LNCaP clone FGC (cell line): ENCODE measurements around the gene PTPRCAP.

ENCODE experiments used
- DNase-seq: peaks from one replicate; pipeline ENCODE4 v3.0.0-alpha.2; 2011; ENCODE audit warnings: low read depth
- H3K4me3 ChIP-seq: 2 replicates; pipeline ENCODE4 v1.5.1; 2011; ENCODE audit warnings: mild to moderate bottlenecking, low read depth, low read length, control low read depth
- TF ChIP-seq, protein P1 (sequence below): IDR thresholded peaks from 2 replicates; pipeline ENCODE4 v1.5.1; 2012; ENCODE audit warnings: mild to moderate bottlenecking; ENCODE audit not compliant: control insufficient read depth, insufficient read depth; ENCODE audit errors: extremely low read depth

The PTPRCAP gene

DNA sequence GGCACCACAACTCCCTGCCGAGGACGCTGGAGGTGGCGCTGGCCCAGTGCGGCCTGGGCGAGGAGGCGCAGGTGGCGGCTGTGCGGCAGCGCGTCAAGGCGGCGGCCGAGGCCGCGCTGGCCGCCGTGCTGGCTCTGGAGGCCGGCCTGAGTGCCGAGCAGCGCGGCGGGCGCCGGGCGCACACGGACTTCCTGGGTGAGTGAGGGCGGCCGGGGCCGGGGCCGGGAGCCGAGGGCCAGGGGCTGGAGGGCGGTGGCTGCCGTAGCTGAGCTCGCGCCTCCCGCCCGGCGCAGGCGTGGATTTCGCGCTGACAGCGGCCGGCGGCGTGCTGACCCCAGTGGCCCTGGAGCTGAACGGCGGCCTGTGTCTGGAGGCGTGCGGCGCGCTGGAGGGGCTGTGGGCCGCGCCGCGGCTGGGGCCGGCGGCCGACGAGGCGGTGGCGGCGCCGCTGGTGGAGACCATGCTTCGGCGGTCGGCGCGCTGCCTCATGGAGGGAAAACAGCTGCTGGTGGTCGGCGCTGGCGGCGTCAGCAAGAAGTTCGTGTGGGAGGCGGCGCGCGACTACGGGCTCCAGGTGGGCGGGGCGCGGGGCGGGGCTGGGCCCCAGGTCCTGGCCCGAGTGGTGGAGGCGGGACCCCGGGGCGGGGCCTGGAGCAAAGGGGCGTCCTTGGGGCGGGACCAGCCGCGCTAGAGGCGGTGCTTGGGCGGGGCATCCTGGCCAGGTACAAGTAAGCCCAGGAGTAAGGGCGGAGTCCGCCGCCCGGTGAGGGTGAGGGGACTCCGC lies 16.6 kb downstream of the PTPRCAP start:
- DNase-seq = peak; percentile 50
- H3K4me3 ChIP-seq = peak overlapping the region; percentile 51
- TF ChIP-seq, protein P1, sequence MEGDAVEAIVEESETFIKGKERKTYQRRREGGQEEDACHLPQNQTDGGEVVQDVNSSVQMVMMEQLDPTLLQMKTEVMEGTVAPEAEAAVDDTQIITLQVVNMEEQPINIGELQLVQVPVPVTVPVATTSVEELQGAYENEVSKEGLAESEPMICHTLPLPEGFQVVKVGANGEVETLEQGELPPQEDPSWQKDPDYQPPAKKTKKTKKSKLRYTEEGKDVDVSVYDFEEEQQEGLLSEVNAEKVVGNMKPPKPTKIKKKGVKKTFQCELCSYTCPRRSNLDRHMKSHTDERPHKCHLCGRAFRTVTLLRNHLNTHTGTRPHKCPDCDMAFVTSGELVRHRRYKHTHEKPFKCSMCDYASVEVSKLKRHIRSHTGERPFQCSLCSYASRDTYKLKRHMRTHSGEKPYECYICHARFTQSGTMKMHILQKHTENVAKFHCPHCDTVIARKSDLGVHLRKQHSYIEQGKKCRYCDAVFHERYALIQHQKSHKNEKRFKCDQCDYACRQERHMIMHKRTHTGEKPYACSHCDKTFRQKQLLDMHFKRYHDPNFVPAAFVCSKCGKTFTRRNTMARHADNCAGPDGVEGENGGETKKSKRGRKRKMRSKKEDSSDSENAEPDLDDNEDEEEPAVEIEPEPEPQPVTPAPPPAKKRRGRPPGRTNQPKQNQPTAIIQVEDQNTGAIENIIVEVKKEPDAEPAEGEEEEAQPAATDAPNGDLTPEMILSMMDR = no peak

DNA sequence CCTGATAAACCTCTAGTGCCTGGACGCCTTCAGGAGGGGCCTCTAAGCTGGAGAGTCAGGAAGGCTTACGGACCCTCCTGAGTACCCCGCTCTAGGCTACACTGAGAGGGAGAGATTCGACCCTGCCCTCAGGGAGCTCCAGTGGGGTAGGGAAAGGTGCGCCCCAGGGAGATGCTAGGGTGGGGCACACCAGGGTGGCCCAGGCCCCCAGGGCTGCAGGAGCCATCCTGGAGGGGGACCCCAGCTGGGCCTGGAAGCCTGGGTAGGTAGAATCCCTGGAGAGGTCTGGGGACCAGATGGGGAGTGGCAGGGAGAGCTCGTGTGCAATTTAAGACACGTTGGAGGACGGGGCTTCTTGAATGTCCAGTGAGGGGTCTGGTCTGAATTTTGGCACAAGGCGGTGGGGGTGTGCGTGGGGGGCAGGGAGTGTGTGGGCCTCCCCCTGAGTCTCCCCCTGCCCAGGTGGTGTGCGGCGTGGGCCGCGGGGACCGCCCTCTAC lies 17.3 kb downstream of the PTPRCAP start:
- TF ChIP-seq, protein P1 = no peak
- H3K4me3 ChIP-seq = peak overlapping the region; percentile 51
- DNase-seq = no peak

DNA sequence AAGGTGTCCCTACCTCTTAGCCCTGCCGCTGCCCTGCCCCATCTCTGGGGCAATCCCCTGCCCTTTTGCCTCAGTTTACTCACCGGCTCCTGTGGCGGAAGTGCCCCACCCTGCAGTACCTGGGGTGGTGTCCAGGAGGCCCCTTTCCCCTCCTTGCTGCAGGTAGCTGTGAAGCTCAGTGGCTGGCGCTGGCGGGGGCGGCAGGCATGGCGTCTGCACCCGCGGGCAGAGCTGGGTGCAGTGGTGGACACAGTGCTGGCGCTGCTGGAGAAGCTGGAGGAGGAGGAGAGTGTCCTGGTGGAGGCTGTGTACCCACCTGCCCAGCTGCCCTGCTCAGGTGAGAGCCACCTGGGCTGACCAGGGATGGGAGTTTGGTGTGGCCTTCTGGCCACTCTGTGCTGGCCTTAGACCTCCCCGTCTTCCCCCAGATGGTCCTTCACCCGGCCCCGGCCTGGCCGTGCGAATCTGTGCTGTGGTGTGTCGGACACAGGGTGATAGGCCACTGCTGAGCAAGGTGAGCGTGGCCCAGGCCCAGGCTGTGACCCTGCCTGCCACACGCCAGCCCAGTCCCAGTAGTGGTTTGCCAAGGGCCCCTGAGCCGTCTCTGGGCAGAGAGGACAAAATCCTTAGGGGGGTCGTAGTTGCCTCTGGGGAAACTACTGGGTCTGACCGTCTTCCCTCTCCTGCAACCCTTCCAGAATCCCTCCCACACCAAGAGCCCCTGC lies 18.0 kb downstream of the PTPRCAP start:
- TF ChIP-seq, protein P1 = no peak
- H3K4me3 ChIP-seq = no peak overlapping the region; the same call in 1 of the 2 replicates
- DNase-seq = no peak

DNA sequence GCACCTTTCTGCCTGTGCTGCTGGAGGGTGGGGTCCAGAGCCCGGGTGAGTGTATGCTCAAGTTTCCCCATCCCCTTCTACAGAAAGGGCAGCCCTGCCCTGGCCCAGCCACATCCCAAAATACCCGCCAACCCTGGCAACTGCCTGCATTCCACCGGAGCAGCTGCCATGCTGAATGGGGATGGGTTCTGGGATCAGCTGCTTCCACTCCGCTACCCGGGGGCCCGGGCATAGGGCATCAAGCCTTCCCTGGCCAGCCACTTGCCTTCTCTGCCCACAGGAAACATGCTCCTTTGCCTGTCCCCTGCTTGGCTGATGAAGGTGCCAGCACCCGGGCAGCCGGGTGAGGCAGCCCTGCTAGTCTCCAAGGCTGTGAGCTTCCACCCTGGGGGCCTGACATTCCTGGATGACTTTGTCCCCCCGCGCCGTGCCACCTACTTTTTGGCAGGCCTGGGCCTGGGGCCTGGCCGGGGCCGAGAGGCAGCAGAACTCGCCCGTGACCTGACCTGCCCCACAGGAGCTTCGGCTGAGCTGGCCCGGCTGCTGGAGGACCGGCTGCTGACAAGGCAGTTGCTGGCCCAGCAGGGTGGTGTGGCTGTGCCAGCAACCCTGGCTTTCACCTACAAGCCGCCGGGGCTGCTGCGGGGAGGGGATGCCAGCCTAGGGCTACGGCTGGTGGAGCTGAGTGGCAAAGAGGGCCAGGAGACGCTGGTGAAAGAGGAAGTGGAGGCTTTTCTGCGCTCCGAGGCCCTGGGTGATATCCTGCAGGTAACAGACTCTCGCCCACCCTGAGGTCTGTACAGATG lies 18.8 kb downstream of the PTPRCAP start:
- peak overlapping the region; percentile 21 for H3K4me3 ChIP-seq
- TF ChIP-seq, protein P1 = no peak
- peak; percentile 52 for DNase-seq

DNA sequence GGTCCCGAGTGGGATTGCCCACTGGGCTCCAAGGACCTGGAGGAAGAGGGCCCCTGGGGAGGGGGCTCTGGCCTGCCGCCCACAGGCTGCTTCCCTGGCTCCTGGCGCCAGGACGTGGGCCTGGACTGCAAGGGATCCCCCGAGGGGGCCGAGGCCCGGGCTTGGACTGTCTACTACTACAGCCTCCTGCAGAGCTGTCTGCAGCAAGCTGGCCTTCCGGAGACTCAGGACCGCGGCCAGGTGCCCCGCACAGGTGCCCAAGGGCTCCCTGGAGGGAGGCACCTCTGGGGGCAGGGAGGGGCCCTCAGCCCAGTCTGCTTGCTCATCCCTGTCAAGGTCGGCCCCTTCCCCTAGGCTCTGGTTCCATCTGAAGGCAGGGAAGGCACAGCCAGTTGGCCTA lies 20.1 kb downstream of the PTPRCAP start:
- no peak overlapping the region for H3K4me3 ChIP-seq
- TF ChIP-seq, protein P1 = no peak
- no peak for DNase-seq

DNA sequence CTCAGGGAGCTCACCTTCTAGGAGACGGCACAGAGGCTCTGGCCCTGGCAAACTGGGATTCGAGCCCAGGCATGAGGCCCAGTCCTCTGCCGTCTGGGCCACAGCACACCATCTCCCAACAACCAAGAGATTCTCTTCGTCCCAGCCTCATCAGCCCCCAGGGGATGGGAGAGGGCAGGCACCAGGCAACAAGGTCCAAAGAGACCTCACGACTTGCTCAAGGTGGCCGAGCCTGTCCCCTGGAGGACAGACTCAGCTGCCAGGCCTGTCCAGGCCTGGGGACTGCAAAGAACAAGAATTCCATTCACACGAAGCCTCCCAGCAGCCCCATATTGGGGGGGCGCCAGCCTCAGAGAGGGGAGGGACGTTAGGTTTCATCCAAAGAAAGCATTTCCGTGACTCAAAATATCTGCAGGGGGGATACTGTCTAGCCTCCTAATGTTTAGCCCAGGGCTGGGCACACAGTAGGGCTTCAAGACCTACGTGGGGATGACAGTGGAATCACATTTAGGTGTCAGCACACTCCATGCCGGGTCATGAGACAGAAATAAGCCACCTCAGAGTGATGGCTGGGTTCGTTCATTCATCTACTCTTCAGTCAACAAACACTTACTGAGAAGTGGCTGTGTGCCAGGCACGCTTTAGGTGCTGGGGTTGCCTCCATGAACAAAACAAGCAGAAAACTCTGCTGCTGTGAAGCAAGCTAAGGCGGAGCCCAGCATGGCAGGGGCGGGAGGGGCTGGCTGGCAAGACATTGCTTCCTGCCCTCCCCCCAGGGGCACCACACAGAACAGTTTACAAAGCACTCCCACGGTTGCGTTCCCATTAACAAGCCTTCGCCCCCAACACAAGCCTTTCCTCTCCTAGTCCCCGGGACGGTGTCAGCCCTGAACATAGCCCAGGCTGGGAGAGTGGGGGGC lies 20.8 kb downstream of the PTPRCAP start:
- TF ChIP-seq, protein P1 = no peak
- peak; percentile 59 for DNase-seq
- no peak overlapping the region for H3K4me3 ChIP-seq
